Sciatic nerve (tissue), 2 donors: ENCODE results near the gene BTN3A1. TPM values are rescaled to one million over a fixed set of nuclear protein-coding genes. Genes with fewer than 3 reads are reported as not detected.
"Not testable (repeated sequence)": the region's sequence is repeated elsewhere in the genome, so short reads cannot be mapped to it uniquely, and the experiment has no call there.

Source experiments
- ATAC-seq: fragments of 200-7000 bp; cut with Tn5 transposase; one replicate; pipeline ENCODE4 v1.9.1; 2020; ENCODE audit warnings: mild to moderate bottlenecking, moderate library complexity
- DNase-seq: peaks from one replicate; pipeline ENCODE4 v3.0.0-alpha.2; 2020; ENCODE audit warnings: low spot score
- intact Hi-C: fragments of 100-400 bp; cut with DNase I; formaldehyde crosslinking; loops from one replicate; pipeline ENCODE4 v1.14.2; 2022
- total RNA-seq: library from RNA; stranded (reverse); fragmentation: NEBNext Ultra II Directional; extraction: Animal tissue kit (Norgen Biotek cat#: 25700); gene quantifications from one replicate; pipeline ENCODE4 v1.2.1, GENCODE V29; 2021
- donor health status: DM: no; HTN: no; CAD: no.
- donor health status: DM: no; HTN: no; CAD: no.

Gene BTN3A1
- total RNA-seq, 1 donor from 2014 or later, result 30.1 TPM

- DNase-seq, result no peak
- intact Hi-C loops, result no loop called here
- no peak for ATAC-seq
These were observed 57.1 kb downstream of the BTN3A1 start for GRCh38 chr6:26459023-26459810.

GRCh38 chr6:26461353-26461752 lies 59.3 kb downstream of the BTN3A1 start:
- intact Hi-C loops, ATAC-seq, DNase-seq: not testable (repeated sequence)

GRCh38 chr6:26464014-26464413 lies 61.9 kb downstream of the BTN3A1 start:
- no peak for DNase-seq
- intact Hi-C loops, result no loop called here
- ATAC-seq, result no peak

- intact Hi-C loops, result no loop called here
- ATAC-seq (no peak), DNase-seq (no peak)
These were observed 62.5 kb downstream of the BTN3A1 start for GRCh38 chr6:26464416-26465131.

Other genes starting within 250 kb of the BTN3A1 start
- gene BTN3A2, start 37.1 kb upstream of the BTN3A1 start, total RNA-seq, result 35.8 TPM
- 12.5 TPM for gene BTN2A2, start 19.2 kb upstream of the BTN3A1 start, total RNA-seq
- gene BTN3A3, start 38.2 kb downstream of the BTN3A1 start, total RNA-seq, result 33.4 TPM
- 29.1 TPM for gene BTN2A1, start 55.7 kb downstream of the BTN3A1 start, total RNA-seq
- not detected for gene BTN1A1, start 98.0 kb downstream of the BTN3A1 start, total RNA-seq
- gene HMGN4, start 136.1 kb downstream of the BTN3A1 start, total RNA-seq, result 40.3 TPM
- gene ABT1, start 194.7 kb downstream of the BTN3A1 start, total RNA-seq, result 10.3 TPM